Occipital lobe (tissue), 2 donors: Measurements from ENCODE around the gene RPL29. TPM values are rescaled to one million over a fixed set of nuclear protein-coding genes. Genes with fewer than 3 reads are reported as not detected.

Experiments used
- DNase-seq: peaks from one replicate; lab custom pipeline; 2025; lab: John Stamatoyannopoulos, UW
- total RNA-seq: library from RNA; depleted of rRNA; stranded (reverse); fragments of >200 nt; gene quantifications from one replicate; pipeline ENCODE4 v1.2.3, GENCODE V29; 2014

The RPL29 gene
- total RNA-seq, 1 donor from 2014 or later: 778 TPM

DNA sequence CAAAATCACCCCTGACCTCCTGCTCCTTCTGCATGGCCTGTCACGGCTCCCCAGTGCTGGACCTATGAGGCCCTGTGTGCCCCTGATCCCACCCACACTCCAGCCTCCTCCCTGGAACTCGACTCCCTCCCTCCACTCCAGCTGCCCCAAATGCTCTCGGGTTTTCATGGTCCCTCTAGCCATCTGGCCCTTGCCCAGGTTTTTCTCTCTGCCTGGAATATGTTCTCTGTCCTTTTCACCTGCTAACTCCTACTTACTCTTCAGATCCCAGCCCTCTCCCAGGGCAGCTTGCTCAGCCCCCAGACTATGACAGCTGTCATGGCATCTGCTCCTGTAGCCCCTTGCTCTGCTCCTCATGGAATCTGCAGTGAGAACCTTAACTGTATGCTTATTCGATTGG, 30.3 kb upstream of the RPL29 start:
- no peak for DNase-seq

DNA sequence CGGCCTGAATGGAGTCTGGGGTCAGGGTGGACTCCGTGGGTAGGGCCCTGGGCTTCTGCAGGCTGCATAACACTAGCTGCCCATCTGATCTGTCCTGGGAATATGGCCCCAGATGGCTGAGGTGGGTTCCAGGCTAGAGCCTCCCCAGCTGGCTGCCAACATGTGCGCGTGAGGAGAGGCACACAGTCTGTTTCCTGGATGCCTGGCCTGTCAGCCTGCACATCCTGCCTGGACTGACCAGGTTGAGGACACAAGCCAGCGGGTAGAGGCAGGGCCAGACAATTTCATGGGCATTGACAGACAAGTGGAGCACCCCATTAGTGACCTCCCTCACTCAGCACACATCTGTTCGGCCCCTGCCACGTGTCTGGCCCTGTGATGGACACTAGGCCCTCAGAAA, 29.8 kb upstream of the RPL29 start:
- no peak for DNase-seq

DNA sequence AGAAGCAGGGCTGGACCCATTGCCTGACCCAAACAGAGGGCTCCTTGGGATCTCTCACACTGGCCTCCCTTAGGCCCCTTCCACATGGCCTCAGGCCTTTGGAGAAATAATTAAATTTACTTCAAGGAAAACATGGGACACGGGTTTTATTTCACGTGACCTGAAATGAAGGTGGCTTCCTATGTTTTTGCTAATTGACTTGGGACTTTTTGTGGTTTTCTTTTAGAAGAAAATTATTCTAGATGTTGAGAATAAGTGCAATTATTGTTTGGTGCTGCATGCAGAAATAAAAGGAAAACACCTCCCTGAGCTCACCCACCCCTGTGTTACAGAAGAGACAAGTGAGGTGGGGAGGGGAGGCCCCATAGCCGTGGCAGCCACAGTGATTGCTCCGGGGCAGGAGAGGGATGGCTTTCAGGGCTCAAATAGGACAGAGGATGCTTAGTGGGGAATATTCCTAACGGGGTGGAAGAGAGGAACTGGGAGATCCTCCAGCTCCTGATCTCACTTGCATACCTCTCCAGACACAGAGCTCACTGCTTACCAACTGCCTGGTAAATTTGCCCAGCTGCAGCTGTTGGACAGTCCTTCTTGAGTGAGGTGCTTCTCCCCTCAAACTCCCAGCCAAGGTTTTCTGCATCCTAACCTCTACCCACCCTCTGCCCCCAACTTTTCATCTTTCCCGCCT, 29.2 kb upstream of the RPL29 start:
- no peak for DNase-seq

DNA sequence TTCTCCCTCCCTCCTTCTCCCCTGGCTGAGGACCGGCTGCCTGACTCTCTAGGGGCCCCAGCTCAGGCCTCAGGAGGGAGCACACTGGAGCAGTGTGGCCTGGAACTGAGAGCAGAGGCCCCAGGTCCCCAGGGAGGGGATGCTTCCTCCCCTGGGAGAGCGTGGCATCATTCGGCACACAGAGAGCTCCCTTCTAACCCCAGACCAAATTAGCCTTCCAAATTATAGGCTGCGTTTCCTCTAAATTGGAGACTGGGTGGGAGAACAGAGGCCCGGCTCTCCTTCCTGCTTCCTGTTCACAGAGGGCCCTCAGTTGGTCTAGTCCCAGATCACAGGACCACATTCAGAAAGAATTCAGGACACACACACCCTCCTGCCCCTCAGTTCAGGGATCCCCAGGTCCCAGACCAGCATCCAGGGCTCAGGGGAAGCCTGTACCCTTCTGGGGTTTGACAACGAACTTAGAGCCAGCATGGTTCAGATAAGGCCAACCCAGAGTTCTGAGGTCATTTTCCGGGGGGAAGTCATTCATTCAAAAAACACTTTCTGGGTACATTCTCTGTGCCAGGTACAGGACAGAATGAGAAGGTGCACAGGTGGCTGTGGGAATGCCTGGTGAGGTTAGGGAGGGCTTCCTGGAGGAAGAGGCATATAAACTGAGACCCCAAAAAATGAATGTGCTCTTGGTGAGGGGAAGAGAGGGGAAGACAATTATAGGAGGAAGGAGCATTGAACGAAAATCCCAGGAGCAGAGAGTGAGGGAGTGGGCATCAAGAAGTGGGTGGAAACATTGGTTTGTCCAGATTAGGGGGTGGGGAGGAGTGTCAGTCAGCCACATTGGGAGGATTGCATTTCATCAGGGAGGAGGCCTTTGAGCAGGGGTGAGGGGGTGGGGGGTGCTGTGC, 28.4 kb upstream of the RPL29 start:
- DNase-seq: no peak

DNA sequence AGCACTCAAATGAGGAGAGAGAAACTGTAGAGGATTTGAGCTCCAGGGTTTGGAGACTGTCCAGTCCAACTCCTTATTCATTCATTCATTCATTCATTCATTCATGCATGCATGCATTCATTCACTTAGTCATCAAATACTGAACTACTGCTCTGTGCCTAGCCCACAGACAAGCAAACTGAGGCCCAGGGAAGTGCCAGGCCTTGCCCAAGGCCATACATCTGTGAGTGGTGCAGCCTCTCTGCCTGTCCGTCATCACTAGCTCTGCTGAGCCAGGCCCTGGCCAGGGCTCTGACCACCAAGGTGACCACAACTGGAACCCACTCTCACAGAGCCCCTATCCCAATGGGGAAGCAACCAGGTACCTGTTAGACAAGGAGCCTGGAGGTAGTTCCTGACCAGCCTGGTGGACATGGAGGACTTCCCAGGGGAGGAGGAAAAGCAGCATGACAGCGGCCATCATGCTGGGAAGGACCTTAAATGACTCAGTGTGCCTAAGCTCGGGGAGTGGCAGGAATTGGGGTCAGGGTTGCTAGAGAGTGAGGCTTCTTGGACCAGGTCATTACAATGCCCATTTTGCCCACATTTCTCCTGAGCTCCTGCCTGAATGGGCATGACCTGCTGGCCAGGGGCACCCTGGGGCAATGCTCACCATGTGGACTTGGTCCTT, 27.5 kb upstream of the RPL29 start:
- no peak for DNase-seq

DNA sequence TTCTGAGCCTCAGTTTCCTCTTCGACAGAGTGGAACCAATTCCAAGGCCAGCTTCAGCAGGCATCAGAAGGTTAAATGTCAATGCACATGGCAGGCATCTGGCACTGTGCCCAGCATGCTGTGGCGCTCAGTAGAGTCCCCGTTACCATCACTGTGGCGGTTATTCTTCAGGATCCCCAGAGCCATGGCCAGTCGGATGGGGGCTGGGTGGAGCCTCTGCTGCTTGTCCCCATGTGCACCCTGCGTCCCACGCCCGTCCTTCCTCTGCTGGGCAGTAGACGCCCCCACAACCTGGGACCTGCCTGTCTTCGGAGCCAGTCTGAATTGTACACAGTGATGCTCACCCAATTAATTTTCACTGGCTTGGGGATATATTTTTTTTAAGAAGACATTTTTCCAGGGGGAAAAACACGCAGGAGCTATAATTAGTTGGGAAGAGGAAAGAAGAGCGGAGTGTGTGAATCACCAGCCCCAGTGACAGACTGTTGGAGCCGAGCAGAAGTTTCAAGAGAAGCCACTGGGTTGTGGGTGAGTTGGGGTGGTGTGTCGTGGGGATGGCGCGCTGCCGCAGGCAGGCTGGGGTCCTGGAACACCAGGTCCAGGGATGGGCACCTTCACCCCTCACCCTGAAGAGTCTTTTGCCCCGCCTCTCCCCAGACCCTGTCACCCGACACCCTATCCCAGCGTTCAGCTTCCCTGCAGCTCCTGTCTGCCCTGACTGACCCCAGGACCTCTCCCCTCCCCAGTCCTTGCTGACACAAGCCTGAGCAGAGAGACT, 26.8 kb upstream of the RPL29 start:
- DNase-seq: peak; percentile 42

DNA sequence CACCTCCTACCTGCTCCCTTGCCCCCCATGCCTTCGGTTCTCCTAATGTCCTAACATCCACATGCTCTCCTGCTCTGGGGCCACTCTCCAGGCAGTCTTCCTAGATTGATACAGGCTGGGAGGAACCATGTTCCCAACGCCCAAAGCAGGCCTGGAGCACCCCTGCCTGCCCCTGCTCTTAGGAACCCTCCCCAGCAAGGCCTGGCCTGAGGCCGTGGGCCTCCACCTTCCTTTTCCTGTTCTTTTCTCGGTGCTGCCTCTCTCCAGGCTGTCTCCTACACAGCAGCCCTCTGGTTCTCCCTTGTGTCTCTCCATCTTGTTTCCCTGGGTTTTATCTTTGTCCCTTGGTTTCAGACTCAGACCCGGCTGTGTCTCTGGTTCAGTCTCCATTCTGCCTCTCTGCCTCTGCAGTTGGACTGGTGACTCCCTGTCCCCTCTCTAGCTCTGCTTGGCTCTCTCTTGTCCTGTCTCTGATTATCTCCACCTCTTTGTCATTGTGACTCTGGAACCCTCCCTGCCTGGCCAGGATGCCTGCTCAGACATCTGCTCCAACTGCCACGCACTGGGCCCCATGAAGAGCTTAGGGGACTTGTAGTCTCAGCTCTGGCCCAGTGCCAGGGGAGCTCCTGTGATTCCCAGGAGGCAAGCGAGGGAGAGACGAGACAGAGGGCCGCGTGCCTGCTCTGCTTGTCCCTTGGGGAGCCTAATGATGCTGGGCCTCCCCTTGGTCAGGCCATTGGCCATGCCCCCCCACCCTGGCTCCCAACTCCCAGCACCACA, 26.0 kb upstream of the RPL29 start:
- DNase-seq: no peak

DNA sequence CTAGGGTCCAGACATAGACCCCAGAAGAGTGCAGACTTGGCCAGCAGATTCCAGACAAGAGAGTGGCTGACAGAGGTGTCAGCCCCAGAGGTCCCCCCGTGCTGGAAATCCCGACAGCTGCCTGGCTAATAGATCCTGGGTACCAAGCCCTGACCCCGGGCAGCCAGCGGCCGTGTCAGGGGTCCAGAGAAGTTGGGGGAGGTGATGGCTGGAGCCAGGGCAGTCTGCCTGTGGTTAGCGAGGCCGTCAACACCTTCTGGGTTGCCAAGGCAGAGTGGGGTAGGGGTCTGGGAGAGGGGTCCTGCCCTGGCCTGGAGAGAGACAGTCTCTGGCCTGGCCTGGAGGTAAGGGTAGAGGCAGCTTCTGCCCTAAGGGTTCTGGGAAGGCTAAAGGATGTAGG, 25.1 kb upstream of the RPL29 start:
- DNase-seq: no peak

DNA sequence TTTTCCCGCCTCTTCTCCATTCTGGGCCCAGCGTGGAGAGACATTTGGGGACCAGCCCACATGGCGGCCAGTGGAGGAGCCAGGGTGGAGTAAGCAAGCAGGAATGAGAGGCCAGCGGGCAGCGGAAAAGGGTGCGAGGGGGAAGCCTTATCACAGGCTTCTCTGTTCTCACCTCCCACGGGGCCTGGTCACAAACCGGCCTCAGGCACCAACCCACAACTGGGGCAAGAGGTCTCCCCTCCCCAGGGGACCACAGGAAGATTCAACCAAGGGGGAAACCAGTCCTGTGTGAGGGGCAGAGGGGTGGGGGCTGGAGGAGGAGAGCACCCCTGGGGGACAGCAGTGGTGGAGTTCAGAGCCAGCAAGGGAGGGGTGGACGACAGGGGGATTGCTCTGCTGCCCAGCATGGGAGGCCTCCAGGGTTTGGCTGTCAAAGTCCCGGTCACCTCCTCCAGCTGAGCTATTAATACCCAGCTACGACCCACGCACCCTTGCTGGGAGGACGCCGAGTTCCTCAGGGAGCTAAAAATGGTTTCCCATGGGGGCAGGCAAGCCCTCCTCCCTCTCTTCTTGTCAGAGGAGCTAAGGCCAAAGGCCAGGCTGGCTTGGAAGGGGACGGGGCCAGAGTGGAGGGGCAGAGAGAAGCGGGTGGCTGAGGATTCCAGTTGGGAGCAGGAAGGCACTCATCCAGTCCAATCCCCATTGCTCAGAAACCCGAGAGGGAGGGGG, 23.8 kb upstream of the RPL29 start:
- no peak for DNase-seq

DNA sequence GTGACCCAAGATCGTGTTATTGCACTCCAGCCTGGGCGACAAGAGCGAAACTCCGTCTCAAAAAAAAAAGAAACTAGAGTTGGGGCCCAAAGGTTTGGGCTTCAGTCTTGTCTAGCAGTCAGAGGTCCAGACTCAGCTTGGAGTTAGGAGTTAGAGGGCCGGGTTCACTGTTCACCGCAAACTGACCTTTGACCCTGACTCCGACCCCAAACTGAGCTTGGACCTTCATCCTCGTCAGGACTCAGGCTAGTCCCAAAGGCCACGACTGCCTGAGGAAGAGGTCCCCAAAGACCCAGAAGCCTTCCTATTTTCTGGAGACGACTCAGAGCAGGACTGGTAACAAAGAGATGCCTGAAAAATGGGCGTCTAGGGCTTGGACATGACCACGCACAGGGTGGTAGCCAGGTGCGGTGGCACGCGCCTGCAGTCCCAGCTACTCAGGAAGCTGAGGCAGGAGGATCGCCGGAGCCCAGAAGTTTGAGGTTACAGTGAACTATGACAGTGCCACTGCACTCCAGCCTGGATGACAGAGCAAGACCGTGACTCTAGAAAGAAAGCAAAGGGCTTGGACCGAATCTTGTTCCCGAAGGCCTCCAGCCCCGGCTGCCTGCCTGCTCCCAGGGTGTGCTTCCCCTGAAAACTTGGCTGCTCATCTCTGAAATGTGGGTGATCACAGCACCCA, 22.8 kb upstream of the RPL29 start:
- no peak for DNase-seq

DNA sequence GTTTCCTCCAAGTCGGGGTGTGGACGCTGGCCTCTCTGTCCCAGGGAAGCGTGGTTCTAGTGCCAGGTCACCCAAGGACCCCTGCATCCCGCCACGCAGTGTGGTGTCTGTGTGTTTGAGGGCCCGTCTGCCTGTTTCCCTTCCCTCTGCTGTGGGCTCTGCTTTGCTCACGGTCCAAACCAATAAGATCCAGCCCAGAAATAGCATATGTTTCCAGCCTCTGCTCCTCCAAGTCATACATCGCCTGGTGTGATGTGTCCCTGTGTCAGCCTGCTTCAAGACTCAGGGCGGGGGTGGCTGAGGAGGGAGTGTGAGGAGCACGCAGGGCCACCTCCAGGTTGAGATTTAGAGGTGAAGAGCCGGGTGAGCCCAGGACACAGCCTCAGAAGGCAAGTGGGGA, 21.9 kb upstream of the RPL29 start:
- no peak for DNase-seq

DNA sequence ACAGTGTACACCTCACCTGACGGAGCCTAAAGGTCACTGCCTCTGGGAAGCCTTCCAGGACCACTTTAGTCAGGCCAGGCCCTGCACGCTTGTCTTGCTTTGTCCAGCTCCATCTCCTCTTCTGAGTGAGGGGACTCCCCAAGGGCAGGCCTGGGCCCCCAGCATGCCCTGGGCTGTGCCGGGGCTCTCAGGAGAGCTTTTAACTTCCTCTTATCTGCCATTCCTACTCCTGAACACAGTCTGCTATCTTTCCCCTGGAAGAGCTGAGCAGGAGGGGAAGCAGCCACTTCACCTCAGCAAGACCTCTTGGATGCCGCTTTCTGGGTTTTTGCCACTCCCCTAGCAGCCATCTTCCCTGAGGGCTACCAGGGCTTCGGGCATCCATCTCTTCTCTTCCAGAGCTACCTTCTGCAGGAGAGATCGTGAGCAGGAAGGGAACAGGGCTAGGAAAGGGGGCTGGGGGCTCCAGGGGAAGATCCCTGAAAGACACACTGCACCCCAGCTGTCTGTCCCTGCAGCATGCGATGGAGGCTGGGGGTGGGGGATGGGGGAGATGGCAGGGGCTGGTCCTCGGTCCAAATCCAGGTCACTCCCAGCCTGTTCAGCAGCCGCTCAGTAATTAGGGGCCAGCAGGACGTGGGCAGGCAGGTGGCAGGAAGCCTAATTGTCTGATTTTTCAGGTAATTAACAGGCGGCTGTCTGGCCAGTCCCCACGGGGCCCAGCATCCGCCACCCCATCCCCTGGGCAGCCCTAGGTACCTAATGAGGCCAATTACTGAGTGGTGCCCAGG, 19.9 kb upstream of the RPL29 start:
- DNase-seq: no peak

DNA sequence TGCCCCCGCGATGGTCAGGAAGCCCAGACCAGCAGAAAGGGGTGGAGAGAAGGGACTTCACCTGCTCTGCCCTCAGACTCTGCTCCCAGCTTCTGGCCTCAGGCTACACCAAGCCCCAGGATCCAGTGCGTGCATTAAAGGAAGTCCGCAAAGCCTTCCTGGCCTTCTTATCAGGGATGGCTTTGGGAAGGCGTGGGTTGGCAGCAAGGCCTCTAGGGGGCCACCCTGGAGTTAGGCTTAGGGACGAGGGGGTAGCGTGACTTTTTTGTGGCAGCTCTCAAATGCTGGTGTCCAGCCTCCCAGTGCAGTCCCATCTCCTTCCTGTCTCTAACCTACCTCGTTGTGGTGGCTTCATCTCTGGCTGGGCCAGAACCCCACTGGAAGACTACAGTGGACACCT, 18.9 kb upstream of the RPL29 start:
- DNase-seq: no peak

DNA sequence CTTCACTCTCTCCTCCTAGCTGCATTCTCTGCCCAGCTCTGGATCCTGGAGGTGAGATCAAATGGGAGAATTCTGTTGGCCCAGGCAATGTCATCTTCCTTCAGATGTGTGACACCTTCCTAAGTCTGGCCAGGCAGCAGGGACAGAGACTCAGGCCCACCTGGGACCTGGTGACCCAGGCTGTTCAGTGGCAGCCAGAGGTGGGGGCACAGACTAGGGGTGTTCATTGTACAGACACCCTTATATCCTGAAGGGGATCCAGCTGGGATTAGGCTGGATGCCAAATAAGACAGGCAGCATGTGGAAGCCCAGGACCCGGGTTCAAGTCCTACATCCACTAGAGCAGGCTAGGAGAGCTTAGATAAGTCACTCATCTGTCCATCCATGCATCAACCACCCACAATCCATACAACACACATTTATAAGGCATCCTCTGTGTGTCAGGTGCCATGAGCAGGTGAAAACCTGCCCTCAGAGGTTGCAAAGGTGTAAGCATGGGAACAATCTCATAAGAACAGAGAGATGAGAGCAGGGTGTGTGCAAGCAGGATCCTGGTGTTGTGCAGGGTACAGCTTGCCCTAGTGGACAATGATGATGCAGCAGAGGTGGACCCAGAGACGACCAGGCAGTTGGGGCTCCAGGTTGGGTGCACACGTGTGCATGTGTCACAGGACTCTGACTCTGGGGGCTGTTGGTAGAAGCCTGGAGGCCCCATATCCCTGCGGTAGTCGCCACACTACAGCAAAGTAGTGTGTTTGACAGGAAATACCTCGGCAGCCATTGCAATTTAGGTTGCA, 18.3 kb upstream of the RPL29 start:
- DNase-seq: no peak

DNA sequence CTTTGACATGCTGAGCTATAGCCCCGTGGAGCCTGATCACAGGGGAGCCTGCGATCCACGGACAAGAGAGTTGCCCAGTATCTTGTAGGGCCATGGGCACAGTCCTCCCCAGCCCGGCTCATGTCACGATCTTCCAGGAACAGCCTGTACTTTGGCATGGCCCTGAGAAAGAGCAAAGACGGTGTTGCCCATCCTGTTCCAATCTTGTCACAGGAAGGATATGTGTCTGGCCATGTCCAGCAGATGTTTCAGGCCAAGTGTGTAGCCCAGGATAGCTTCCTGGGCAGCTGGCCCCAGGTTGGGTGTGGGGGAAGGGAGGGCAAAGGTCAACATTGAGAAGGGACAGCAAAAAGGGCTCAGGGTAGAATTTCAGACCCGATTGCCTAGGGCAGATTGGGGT, 17.0 kb upstream of the RPL29 start:
- DNase-seq: no peak

DNA sequence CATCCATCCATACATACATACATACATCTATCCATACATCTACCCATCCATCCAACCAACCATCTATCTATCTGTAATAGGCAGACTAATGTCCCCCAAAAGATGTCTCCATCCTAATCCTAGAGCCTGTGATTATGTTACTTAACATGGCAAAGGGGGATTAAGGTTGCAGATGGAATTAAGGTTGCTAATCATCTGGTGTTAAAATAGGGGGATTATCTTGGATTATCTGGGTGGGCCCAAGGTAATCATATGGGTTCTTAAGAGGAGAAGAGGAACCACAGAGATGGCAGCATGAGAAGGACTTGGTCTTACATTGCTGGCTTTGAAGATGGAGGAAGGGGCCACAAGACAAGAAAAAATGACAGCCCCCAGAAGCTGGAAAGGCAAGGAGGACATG, 14.7 kb upstream of the RPL29 start:
- no peak for DNase-seq

DNA sequence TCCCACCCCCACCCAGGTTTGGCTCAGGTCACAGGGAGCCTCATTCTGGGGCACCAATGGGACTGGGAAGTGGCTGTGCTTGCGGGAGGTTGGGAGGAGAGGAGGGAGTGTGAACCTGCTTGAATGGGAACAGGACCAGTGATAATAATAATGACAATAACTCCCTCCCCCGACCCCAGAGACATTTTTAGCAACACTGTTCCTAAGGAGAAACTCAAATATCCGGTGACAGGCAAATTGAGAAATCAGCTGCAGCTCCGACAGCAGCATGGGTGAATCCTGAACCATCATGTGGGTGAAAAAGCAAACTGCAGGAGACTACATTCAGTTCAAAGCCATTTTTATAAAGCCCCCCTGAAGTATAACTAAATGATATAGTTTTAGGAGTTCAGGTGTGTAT, 11.6 kb upstream of the RPL29 start:
- no peak for DNase-seq

DNA sequence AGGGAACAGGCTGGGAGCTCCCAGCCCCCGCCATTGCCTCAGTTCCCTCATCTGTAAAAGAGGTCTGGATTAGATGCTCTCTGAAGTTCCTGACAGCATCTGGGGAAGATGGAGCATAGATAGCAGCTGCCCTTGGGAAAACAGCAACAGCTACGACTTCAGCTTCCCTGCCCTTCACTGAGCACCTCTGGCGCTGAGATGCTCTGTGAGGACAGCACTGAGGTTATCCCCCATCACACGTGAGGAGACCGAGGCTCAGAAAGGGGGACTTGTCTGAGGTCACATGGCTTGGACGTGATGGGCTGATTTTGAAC, 11.1 kb upstream of the RPL29 start:
- no peak for DNase-seq
